BJ (cell line): ENCODE results near the gene RNF213. TPM values are rescaled to one million over a fixed set of nuclear protein-coding genes. Genes with fewer than 3 reads are reported as not detected.

Experiments used
- CTCF ChIA-PET: fragments of 350-600 bp; formaldehyde crosslinking; extraction: SDS; loops from one replicate; lab custom pipeline; 2021; ENCODE audit warnings: antibody characterized with exemption, inconsistent platforms; lab: Yijun Ruan, JAX
- POLR2A ChIA-PET: fragments of 300-600 bp; sonication (Branson Sonifier 250); formaldehyde crosslinking; extraction: SDS; loops from one replicate; lab custom pipeline; 2021; ENCODE audit warnings: antibody characterized with exemption; lab: Charles Lee
- DNase-seq: peaks from one replicate; pipeline ENCODE4 v3.0.0-alpha.2; 2011; ENCODE audit warnings: low read depth
- H3K27me3 ChIP-seq: 2 replicates; pipeline ENCODE4 v1.6.0; 2011; ENCODE audit warnings: low read length; ENCODE audit not compliant: control insufficient read depth, insufficient read depth
- H3K36me3 ChIP-seq: 2 replicates; pipeline ENCODE4 v1.5.1; 2011; ENCODE audit warnings: low read length; ENCODE audit not compliant: control insufficient read depth, insufficient read depth
- H3K4me3 ChIP-seq: 2 replicates; pipeline ENCODE4 v1.5.1; 2011; ENCODE audit warnings: low read depth, mild to moderate bottlenecking, control low read depth, low read length
- CTCF ChIP-seq: IDR thresholded peaks from 2 replicates; pipeline ENCODE4 v1.5.1; 2011; ENCODE audit warnings: low read depth, mild to moderate bottlenecking, control low read depth, inconsistent platforms, low read length, moderate library complexity; ENCODE audit not compliant: insufficient read depth
- polyA plus RNA-seq: library from polyadenylated mRNA; depleted of rRNA; stranded (reverse); fragments of >200 nt; gene quantifications from 2 replicates; pipeline ENCODE4 v1.2.3, GENCODE V29; 2011; rRNA removed
- small RNA-seq: library from RNA; depleted of rRNA; stranded (forward); fragments of <200 nt; gene quantifications from one replicate; pipeline ENCODE3, GENCODE V24; 2012; ENCODE audit warnings: low replicate concordance, low read depth; ENCODE audit not compliant: insufficient read length

Gene RNF213
- polyA plus RNA-seq, 1 experiment = 53.1 TPM

- TF ChIP-seq CTCF = no peak
- no peaks in the 10 kb centered on the region for H3K36me3 ChIP-seq
- no peak overlapping the region for H3K4me3 ChIP-seq
- DNase-seq = no peak
- POLR2A ChIA-PET = no interaction called here
- H3K27me3 ChIP-seq = peaks cover 12% of the 10 kb centered on the region
- CTCF ChIA-PET = interaction anchor here (0.6 kb wide), 1 partner anchor 58 kb away, joined by 3 read pairs; no protein-coding TSS in a partner anchor
Observed at GRCh38 chr17:80447790-80448189, 187.1 kb downstream of the RNF213 start.

Small RNA genes lying within 50 kb of the gene (small RNA-seq; reads per million reads assigned to genes)
- not detected for gene MIR4730

Other genes starting within 250 kb of the RNF213 start
- gene TBC1D16, start 225.0 kb upstream of the RNF213 start, polyA plus RNA-seq = 8.4 and 9.0 TPM in 2 replicates
- 2.3 and 3.1 TPM in 2 replicates for gene CCDC40, start 224.2 kb upstream of the RNF213 start, polyA plus RNA-seq
- gene GAA, start 159.3 kb upstream of the RNF213 start, polyA plus RNA-seq = 3.3 and 5.7 TPM in 2 replicates
- gene EIF4A3, start 113.7 kb upstream of the RNF213 start, polyA plus RNA-seq = 89.0 and 89.4 TPM in 2 replicates
- not detected in 2 replicates for gene CARD14, start 90.8 kb upstream of the RNF213 start, polyA plus RNA-seq
- gene SGSH, start 40.5 kb upstream of the RNF213 start, polyA plus RNA-seq = 26.3 and 44.4 TPM in 2 replicates
- 10.6 and 17.1 TPM in 2 replicates for gene SLC26A11, start 40.4 kb upstream of the RNF213 start, polyA plus RNA-seq
- 19.5 and 29.8 TPM in 2 replicates for gene ENDOV, start 154.3 kb downstream of the RNF213 start, polyA plus RNA-seq
- gene NPTX1, start 215.8 kb downstream of the RNF213 start, polyA plus RNA-seq = 0.21 and 0.43 TPM in 2 replicates